GM19438 (cell line): ENCODE data around the gene RPL39.
"Not testable (repeated sequence)": the region's sequence is repeated elsewhere in the genome, so short reads cannot be mapped to it uniquely, and the experiment has no call there.

Source experiments
- ATAC-seq: cut with Tn5 transposase; IDR thresholded peaks from one replicate; pipeline ENCODE4 v1.9.1; 2021; ENCODE audit warnings: low read depth; ENCODE audit not compliant: unreplicated experiment

Gene RPL39

DNA sequence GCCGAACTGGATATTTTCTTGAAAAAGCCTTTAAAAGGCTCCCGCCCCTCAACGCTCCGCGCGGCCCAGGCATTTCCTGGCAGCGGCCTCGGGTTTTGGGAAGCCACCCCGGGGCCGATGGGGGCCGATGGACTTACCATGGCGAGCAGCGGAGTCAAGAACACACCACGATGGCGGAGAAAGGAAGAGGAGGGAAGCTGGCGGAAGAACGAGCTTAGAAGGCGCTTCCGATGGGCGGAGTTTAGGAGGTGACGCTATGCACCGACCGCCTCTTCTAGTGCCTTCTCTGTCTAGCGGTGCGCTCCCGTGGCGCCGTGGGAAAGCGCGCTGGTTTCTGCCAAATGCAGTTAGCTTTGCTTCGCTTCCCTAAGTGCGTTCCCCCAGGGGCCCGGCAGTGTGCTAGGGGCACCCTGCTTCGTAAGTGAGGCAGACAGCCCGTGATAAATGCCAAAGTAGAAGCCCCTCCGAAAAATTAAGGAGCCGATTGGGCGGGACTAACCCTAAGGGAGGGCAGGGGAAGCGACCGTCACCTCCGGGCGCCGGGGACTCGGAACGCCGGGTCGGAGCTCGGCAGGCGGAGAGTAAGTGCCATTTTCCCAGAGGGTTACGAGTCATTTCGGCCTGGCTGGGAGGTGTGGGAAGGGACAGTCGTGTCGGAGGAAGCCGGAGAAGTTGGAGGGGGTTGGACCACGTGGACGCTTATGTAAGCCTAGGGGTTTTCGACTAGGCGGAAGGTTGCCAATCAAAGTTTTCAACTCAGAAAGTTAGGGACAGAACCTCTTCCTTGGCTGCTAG, at the start of gene RPL39:
Gene RPL39 (minus strand): TSS at position 194 of the 795 bp plus-strand sequence. CDS start 54 bp downstream, at position 140.
- peak; percentile 80 for ATAC-seq

DNA sequence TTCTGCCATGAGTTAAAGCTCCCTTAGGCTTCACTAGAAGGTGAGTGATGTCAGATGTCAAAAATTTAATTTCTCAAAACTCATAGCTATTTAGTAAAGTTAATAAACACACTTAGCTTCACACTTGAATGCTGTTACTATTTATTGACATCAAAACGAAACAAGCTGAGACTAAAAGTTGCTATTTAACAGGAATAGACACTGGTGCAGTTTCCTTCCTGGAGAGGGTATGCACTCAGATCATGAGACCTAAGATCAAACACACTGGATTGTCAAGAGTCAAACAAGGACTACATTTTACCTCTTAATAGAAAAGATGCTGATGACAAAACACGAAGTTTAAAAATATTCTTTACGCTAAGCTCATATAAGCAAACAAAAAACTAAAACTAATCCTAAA, 42.5 kb upstream of the RPL39 start:
- no peak for ATAC-seq

DNA sequence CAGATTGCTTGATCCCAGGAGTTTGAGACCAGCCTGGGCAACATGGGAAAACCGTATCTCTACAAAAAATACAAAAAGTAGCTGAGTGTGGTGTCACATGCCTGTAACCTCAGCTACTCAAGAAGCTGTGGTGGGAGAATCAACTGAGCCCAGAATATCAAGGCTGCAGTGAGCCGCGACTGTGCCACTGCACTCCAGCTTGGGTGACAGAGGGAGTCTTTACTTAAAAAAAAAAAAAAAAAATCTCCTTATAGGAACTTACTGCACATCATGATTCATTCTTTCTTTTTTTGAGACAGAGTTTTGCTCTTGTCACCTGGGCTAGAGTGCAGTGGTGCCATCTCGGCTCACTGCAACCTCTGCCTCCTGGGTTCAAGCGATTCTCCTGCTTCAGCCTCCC, 37.0 kb upstream of the RPL39 start:
- ATAC-seq = no peak

DNA sequence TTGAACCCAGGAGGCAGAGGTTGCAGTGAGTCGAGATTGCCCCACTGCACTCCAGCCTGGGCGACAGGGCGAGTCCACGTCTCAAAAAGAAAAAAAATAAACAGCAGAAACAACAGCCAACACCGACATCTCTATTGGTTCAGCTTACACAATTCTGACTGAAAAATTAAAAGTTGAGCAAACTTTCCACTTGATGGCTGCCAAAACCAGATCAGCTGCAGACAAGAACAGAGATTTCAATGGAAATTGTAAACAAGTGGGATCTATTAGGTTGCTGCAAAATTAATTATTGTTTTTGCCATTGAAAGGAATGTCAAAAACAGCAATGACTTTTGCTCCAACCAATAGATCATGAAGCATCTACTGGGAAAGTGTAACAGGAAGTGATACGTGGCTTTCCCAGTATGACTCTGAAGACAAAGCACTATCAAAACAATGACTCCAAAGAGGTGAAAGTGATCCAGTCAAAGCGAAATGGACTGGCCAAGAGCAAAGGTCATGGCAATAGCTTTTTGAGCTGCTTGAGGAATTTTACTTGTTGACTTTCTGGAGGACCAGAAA, 35.0 kb upstream of the RPL39 start:
- no peak for ATAC-seq

DNA sequence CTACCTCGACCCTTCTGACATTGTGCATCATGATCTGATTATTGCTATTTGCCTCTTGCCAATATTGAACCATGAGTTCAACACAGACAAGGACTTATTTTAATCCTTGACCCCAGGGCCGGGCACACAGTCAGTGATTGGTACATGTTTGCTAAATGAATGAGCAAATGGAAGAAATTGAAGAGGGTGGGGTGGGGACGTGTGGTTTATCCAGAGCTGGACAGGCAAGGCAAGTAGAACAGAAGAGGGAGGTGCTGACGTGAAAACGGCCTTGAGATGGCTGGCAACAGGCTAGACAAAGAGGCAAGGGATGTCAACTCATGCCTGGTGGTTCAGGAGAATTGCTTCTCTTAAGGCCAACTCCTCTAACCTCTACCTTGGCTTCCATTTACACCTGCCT, 32.8 kb upstream of the RPL39 start:
- ATAC-seq = not testable (repeated sequence)

DNA sequence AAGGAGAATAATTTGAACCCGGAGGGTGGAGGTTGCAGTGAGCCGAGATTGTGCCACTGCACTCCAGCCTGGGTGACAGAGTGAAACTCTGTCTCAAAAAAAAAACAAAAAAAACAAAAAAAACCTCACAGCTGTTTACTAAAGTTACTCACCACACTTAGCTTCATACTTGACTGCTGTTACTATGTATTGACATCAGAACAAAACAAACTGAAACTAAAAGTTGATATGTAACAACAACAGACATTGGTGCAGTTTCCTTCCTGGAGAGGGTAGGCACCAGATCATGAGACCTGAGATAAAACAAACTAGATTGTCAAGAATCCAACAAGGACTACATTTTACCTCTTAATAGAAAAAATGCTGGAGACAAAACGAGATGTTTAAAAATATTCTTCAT, 30.3 kb upstream of the RPL39 start:
- ATAC-seq = peak; percentile 99

DNA sequence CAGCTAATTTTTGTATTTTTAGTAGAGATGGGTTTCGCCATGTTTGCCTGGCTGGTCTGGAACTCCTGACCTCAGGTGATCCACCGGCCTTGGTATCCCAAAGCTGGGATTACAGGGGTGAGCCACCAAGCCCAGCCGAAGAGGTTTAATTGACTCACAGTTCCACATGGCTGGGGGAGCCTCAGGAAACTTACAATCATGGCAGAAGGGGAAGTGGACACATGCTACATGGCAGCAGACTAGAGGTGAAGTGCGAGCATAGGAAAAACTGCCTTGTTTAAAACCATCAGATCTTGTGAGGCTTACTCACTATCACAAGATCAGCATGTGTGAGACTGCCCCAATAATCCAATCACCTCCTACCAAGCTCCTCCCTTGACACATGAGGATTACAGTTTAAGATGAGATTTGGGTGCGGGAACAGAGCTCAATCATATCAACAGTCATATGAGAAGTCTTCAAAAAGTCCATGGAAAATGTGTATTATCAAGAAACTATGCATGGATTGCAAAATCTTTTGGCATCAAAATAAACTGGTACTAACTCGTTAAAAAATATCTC, 25.8 kb upstream of the RPL39 start:
- no peak for ATAC-seq

DNA sequence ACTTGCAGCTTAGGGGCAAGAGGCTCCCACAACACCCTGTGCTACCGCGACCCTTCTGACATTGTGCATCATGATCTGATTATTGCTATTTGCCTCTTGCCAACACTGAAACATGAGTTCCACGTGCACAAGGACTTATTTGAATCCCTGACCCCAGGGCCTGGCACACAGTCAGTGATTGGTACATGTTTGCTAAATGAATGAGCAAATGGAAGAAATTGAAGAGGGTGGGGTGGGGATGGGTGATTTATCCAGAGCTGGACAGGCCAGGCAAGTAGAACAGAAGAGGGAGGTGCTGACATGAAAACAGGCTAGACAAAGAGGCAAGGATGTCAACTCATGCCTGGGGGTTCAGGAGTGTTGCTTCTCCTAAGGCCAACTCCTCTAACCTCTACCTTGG, 24.9 kb upstream of the RPL39 start:
- ATAC-seq = no peak

DNA sequence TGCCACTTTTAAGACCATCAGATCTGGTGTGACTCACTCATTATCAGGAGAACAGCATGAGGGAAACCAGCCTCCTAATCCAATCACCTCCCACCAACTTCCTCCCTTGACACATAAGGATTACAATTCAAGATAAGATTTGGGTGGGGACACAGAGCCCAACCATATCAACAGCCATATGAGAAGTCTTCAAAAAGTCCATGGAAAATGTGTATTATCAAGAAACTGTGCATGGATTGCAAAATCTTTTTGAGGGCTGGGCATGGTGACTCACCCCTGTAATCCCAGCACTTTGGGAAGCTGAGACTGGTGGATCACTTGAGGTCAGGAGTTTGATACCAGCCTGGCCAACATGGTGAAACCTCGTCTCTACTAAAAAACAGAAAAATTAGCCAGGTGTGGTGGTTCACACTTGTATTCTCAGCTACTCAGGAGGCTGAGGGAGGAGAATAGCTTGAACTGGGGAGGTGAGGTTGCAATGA, 17.8 kb upstream of the RPL39 start:
- no peak for ATAC-seq

DNA sequence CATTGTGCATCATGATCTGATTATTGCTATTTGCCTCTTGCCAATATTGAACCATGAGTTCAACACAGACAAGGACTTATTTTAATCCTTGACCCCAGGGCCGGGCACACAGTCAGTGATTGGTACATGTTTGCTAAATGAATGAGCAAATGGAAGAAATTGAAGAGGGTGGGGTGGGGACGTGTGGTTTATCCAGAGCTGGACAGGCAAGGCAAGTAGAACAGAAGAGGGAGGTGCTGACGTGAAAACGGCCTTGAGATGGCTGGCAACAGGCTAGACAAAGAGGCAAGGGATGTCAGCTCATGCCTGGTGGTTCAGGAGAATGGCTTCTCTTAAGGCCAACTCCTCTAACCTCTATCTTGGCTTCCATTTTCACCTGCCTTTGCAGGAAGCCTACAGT, 17.0 kb upstream of the RPL39 start:
- ATAC-seq = not testable (repeated sequence)

DNA sequence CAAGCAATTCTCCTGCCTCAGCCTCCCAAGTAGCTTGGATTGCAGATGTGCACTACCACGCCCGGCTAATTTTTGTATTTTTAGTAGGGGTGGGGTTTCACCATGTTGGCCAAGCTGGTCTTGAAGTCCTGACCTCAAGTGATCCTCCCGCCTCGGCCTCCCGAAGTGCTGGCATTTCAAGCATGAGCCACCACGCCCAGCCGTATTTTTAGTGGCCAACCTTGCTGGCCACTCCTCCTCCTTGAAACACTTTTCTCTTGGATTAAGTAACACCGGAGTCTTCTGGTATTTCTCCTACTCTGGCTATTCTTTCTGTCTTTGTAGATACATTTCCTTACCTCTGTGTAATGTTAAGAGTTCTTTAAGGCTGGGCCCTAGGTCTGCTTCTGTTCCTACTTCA, 11.1 kb upstream of the RPL39 start:
- ATAC-seq = no peak

DNA sequence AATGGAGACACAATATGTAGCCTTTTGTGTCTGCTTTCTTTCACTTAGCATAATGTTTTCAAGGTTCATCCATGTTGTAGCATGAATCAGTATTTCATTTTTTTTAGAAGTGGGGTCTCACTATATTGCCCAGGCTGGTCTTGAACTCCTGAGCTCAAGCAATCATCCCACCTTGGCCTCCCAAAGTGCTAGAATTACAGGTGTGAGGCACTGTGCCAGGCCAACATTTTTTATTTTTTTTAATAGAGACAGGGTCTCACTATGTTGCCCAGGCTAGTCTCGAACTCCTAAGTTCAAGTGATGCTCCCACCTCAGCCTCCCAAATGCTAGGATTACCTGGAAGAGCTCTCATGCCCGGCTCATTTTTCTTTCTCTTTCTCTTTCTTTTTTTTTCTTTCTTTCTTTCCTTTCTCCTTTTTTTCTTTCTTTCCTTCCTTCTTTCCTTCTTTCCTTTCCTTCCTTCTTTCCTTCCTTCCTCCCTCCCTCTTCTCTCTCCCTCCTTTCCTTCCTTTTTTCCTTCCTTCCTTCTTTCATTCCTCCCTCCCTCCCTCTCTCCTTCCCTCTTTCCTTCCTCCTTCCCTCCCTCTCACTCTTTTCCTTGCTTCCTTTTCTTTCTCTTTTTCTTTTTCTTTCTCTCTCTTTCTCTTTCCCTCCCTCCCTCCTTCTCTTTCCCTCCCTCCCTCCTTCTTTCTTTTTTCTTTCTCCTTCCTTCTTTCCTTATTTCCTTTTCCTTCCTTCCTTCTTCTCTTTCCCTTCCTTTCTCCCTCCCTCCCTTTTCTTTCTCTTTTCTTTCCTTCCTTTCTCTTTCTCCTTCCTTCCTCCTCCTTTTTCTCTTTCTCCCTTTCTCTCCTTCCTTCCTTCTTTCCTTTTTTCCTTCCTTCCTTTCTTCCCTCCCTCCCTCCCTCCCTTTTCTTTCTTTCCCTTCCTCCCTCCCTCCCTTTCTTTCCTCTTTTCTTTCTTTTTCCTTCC, 10.1 kb upstream of the RPL39 start:
- no peak for ATAC-seq

DNA sequence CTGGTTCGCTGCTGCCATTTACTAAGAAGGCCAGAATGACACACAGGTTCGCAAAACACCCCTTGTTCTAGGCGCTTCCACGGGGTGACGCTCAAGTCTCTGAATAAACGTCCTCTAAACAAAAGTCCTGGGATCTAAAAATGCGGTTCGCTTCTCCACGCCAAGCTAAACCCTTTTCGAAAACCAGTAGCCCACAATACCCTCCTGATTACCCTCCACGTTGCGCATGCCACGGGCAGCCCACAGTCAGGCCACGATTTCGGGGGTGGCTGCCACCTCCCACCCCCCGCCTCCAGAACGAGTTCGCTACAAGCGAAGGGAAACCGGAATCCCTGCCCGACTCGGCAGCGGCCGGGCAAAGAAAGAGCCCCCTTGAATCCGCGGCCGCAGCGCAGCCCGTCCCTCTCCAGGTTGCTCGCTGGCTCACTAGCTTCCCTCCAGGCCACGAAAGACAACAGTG, 423 bp downstream of the RPL39 start:
- ATAC-seq = peak; percentile 4

DNA sequence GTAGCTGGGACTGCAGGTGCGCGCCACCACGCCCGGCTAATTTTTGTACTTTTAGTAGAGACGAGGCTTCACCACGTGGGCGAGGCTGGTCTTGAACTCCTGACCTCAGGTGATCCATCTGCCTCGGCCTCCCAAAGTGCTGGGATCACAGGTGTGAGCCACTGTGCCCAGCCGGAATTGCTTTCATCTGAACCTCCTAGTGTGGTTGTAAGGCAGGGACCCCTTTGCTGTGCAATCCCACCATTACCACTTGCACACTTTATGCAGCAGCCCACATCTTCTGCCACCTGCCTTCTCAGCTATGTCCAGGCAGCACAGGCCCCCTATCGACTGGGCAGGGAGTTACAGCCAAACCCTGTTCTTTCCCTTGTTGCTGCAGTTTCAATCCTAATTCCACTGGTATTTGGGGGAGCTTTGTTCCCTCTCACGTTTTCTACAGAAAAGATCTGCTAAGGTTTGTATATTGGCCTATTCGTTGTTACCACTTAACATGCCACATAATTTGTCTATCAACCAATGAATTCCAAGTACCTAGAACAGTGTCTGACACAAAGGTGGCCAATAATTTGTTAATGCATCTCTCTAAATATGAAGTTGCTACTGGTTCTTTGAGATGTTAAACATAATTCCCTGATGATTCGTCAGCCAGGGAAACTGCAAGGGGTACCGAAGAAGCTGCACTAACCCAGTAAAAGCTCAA, 6.5 kb downstream of the RPL39 start:
- ATAC-seq = no peak

DNA sequence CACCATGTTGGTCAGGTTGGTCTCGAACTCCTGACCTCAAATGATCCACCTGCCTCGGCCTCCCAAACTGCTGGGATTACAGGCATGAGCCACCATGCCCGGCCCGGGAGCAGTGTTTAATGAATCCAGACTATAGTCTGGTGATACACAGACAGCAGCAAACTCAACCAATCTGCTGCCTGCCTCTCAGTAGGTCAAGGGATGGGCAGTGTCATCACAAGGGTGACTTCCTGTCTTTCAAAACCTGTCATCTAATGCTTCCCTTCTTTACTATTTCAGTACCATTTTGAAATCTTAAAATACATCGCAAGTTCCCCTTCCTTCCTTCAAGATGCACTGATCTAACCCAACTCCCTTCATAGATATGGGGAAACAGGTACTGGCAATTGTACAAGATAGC, 8.4 kb downstream of the RPL39 start:
- no peak for ATAC-seq

DNA sequence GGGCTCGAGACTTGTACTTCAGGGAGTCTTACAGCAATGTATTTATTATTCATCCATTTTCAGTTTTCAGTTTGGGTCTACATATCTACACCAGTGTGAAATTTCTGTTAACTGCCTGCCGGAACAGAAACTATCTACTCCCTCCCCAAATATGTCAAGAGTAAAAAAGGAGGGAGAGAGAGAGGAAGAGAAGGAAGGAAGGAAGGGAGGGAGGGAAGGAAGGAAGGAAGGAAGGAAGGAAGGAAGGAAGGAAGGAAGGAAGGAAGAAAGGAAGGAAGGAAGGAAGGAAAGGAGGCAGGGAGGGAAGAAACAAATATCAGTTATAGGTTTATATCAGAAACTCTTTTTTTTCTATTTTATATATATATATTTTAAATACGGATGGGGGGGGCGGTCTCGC, 12.6 kb downstream of the RPL39 start:
- no peak for ATAC-seq

DNA sequence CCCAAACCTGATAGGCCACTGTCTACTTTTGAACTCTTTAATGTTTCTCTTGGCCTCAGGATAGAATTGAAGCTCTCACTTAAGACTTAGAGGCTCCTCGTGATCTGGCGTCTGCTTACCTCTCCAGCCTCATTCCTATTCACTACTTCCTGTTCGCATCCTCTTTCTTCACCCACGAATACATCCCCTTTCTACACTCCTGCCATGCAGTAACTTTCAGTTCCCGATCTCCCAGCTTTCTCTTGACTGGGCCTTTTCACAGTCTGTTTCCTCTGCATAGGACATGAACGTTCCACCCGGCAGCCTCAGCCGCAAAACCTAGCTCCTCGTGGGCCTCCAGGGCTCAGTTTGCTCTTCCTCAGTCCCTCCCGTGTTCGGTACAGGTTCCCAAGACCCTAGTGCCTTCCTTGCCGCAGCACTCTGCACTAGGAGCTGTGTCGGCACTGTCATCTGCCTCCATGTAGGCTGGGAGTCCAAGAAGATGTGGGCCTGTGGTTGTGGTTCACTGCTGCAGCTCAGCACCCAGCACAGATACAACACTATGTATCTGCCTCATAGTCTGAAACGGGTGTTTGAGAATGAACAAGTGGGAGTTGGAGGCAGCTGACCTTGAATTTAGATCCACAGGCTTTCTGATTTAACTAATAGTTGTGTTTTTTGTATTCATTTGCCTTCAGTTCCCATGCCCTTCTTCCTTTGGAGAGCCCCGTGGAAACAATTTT, 15.8 kb downstream of the RPL39 start:
- ATAC-seq = no peak

DNA sequence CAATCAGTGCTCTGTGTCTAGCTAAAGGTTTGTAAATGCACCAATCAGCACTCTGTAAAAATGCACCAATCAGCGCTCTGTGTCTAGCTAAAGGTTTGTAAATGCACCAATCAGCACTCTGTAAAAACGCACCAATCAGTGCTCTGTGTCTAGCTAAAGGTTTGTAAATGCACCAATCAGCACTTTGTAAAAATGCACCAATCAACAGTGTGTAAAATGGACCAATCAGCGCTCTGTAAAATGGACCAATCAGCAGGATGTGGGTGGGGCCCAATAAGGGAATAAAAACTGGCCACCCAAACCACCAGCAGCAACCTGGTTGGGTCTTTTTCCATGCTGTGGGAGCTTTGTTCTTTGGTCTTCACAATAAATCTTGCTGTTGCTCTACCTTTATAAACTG, 22.0 kb downstream of the RPL39 start:
- ATAC-seq = not testable (repeated sequence)

DNA sequence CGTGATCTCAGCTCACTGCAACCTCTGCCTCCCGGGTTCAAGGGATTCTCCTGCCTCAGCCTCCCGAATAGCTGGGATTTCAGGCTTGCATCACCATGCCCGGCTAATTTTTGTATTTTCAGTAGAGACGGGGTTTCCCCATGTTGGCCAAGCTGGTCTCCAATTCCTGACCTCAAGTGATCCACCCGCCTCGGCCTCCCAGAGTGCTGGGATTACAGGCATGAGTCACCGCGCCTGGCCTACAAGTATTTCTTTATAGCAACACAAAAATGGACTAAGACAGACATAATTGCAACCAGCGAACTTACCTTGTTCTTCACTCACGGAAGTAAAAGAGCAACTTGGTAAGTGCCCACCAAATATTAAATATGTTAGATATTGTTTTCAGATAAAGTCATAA, 23.0 kb downstream of the RPL39 start:
- not testable (repeated sequence) for ATAC-seq
